Measurements from ENCODE around the gene ATP5MG.
A peak's percentile ranks its signal among the peaks of the same experiment; 100 is the strongest.
"Not testable (repeated sequence)": the region's sequence is repeated elsewhere in the genome, so short reads cannot be mapped to it uniquely, and the experiment has no call there.

ATP5MG gene

GRCh38 chr11:118416900-118417299, 15.5 kb downstream of the ATP5MG start:
- not testable (repeated sequence) for DNase-seq; H3K9me3 Mint-ChIP-seq; H3K4me1 Mint-ChIP-seq (ENCODE audit: low read depth in 2 of 2); H3K36me3 Mint-ChIP-seq (ENCODE audit: insufficient read depth); H3K27me3 Mint-ChIP-seq; H3K4me3 Mint-ChIP-seq; H3K27ac Mint-ChIP-seq; ATAC-seq (replicated peaks)

- Mint-ChIP-seq H3K27ac (no peak overlapping the region), H3K4me1 (ENCODE audit: low read depth in 2 of 2) (no peaks in the 10 kb centered on the region), H3K36me3 (ENCODE audit: insufficient read depth) (peaks cover 5% of the 10 kb centered on the region), H3K4me3 (no peak overlapping the region), H3K27me3 (no peaks in the 10 kb centered on the region), H3K9me3 (no peaks in the 10 kb centered on the region)
- ATAC-seq (replicated peaks) = no peak
- DNase-seq = no peak
These were observed 16.4 kb downstream of the ATP5MG start for GRCh38 chr11:118417801-118418200.

GRCh38 chr11:118418766-118419165, 17.4 kb downstream of the ATP5MG start:
- H3K36me3 Mint-ChIP-seq (ENCODE audit: insufficient read depth) = peaks cover 3% of the 10 kb centered on the region
- H3K4me3 Mint-ChIP-seq = no peak overlapping the region
- H3K27ac Mint-ChIP-seq = no peak overlapping the region
- ATAC-seq (replicated peaks) (no peak), DNase-seq (no peak)
- H3K27me3 Mint-ChIP-seq = no peaks in the 10 kb centered on the region
- no peaks in the 10 kb centered on the region for H3K9me3 Mint-ChIP-seq
- no peaks in the 10 kb centered on the region for H3K4me1 Mint-ChIP-seq (ENCODE audit: low read depth in 2 of 2)

- no peak for ATAC-seq (replicated peaks)
- Mint-ChIP-seq H3K9me3 (no peaks in the 10 kb centered on the region), H3K4me1 (ENCODE audit: low read depth in 2 of 2) (no peaks in the 10 kb centered on the region), H3K27ac (no peak overlapping the region), H3K4me3 (no peak overlapping the region), H3K36me3 (ENCODE audit: insufficient read depth) (no peaks in the 10 kb centered on the region), H3K27me3 (no peaks in the 10 kb centered on the region)
- DNase-seq = no peak
These were observed 26.3 kb downstream of the ATP5MG start for GRCh38 chr11:118427707-118428106.

- ATAC-seq (replicated peaks) (no peak), DNase-seq (no peak)
- Mint-ChIP-seq H3K36me3 (ENCODE audit: insufficient read depth) (peaks cover 13% of the 10 kb centered on the region), H3K4me3 (no peak overlapping the region), H3K27me3 (no peaks in the 10 kb centered on the region), H3K4me1 (ENCODE audit: low read depth in 2 of 2) (peaks cover 16 to 19% of the 10 kb centered on the region in 2 donors), H3K27ac (no peak overlapping the region), H3K9me3 (no peaks in the 10 kb centered on the region)
These were observed 29.6 kb downstream of the ATP5MG start for GRCh38 chr11:118430956-118431355.

GRCh38 chr11:118434123-118434552, 32.7 kb downstream of the ATP5MG start:
- peaks cover 36% of the 10 kb centered on the region for H3K36me3 Mint-ChIP-seq (ENCODE audit: insufficient read depth)
- no peak for ATAC-seq (replicated peaks)
- no peaks in the 10 kb centered on the region for H3K27me3 Mint-ChIP-seq
- peak overlapping the region; percentile 98 for H3K4me3 Mint-ChIP-seq
- DNase-seq = no peak
- peaks cover 28 to 40% of the 10 kb centered on the region in 2 donors for H3K4me1 Mint-ChIP-seq (ENCODE audit: low read depth in 2 of 2)
- H3K27ac Mint-ChIP-seq = peak overlapping the region; percentile 93 to 97
- no peaks in the 10 kb centered on the region for H3K9me3 Mint-ChIP-seq

GRCh38 chr11:118434553-118435289, 33.3 kb downstream of the ATP5MG start:
- no peak for ATAC-seq (replicated peaks)
- peaks cover 30 to 46% of the 10 kb centered on the region in 2 donors for H3K4me1 Mint-ChIP-seq (ENCODE audit: low read depth in 2 of 2)
- no peaks in the 10 kb centered on the region for H3K9me3 Mint-ChIP-seq
- H3K4me3 Mint-ChIP-seq = peak overlapping the region; percentile 98
- peak; percentile 28 to 47 (median 31) for DNase-seq
- H3K36me3 Mint-ChIP-seq (ENCODE audit: insufficient read depth) = peaks cover 36% of the 10 kb centered on the region
- peak overlapping the region; percentile 93 to 97 for H3K27ac Mint-ChIP-seq
- no peaks in the 10 kb centered on the region for H3K27me3 Mint-ChIP-seq

- Mint-ChIP-seq H3K27ac (peak overlapping the region; percentile 93 to 97), H3K4me1 (ENCODE audit: low read depth in 2 of 2) (peaks cover 36 to 53% of the 10 kb centered on the region in 2 donors)
These were observed 34.0 kb downstream of the ATP5MG start for GRCh38 chr11:118435290-118435892.

GRCh38 chr11:118435893-118436624, 34.7 kb downstream of the ATP5MG start, which contains the start of gene KMT2A:
Gene KMT2A (plus strand): TSS chr11:118436492. CDS start chr11:118436513, 21 bp downstream.
- peak within 1 kb of the TSS; percentile 98 for H3K4me3 Mint-ChIP-seq
- ATAC-seq (replicated peaks) (peak; percentile 75), DNase-seq (peak; percentile 91 to 96 (median 93))
- H3K36me3 Mint-ChIP-seq (ENCODE audit: insufficient read depth) = peaks cover 36% of the 10 kb centered on the region
- H3K27me3 Mint-ChIP-seq = no peaks in the 10 kb centered on the region
- peaks cover 41 to 59% of the 10 kb centered on the region in 2 donors for H3K4me1 Mint-ChIP-seq (ENCODE audit: low read depth in 2 of 2)
- no peaks in the 10 kb centered on the region for H3K9me3 Mint-ChIP-seq
- H3K27ac Mint-ChIP-seq = peak within 1 kb of the TSS; percentile 97 to 98

More at GRCh38 chr11:118435290-118435892, 34.0 kb downstream of the ATP5MG start:
- Mint-ChIP-seq H3K4me3 (peak overlapping the region; percentile 98), H3K27me3 (no peaks in the 10 kb centered on the region), H3K36me3 (ENCODE audit: insufficient read depth) (peaks cover 36% of the 10 kb centered on the region), H3K9me3 (no peaks in the 10 kb centered on the region)
- ATAC-seq (replicated peaks) (peak; percentile 12), DNase-seq (peak in 1 of 3 experiments; percentile 35)

- peak; percentile 49 for ATAC-seq (replicated peaks)
- Mint-ChIP-seq H3K4me3 (peak overlapping the region; percentile 98), H3K27me3 (no peaks in the 10 kb centered on the region), H3K4me1 (ENCODE audit: low read depth in 2 of 2) (peaks cover 44 to 63% of the 10 kb centered on the region in 2 donors), H3K27ac (peak overlapping the region; percentile 97 to 98), H3K9me3 (no peaks in the 10 kb centered on the region), H3K36me3 (ENCODE audit: insufficient read depth) (peaks cover 38% of the 10 kb centered on the region)
- peak in 2 of 3 experiments; percentile 56 to 64 for DNase-seq
These were observed 35.3 kb downstream of the ATP5MG start for GRCh38 chr11:118436639-118437207.

GRCh38 chr11:118437208-118438125, 36.1 kb downstream of the ATP5MG start:
- H3K27me3 Mint-ChIP-seq = no peaks in the 10 kb centered on the region
- DNase-seq = peak; percentile 18 to 33 (median 26)
- peak overlapping the region; percentile 97 to 98 for H3K27ac Mint-ChIP-seq
- ATAC-seq (replicated peaks) = no peak
- H3K4me3 Mint-ChIP-seq = peak overlapping the region; percentile 98
- H3K4me1 Mint-ChIP-seq (ENCODE audit: low read depth in 2 of 2) = peaks cover 50 to 70% of the 10 kb centered on the region in 2 donors
- H3K36me3 Mint-ChIP-seq (ENCODE audit: insufficient read depth) = peaks cover 40% of the 10 kb centered on the region
- no peaks in the 10 kb centered on the region for H3K9me3 Mint-ChIP-seq

GRCh38 chr11:118438314-118438931, 37.0 kb downstream of the ATP5MG start:
- Mint-ChIP-seq H3K9me3 (no peaks in the 10 kb centered on the region), H3K4me3 (peak overlapping the region; percentile 98), H3K36me3 (ENCODE audit: insufficient read depth) (peaks cover 40% of the 10 kb centered on the region), H3K4me1 (ENCODE audit: low read depth in 2 of 2) (peaks cover 58 to 80% of the 10 kb centered on the region in 2 donors), H3K27ac (peak overlapping the region; percentile 97 to 98), H3K27me3 (no peaks in the 10 kb centered on the region)
- DNase-seq (peak; percentile 35 to 53 (median 36)), ATAC-seq (replicated peaks) (peak; percentile 20)
